GM23248 (cell line): ENCODE results near the gene RBM27.

Source experiments
- EZH2 ChIP-seq: fragments of 200-600 bp; sonication (generic); IDR thresholded peaks from 2 replicates; pipeline ENCODE4 v1.6.1; 2018; ENCODE audit warnings: antibody characterized with exemption, mild to moderate bottlenecking; ENCODE audit not compliant: insufficient read depth, poor library complexity, severe bottlenecking
- EZH2phosphoT487 ChIP-seq: fragments of 200-600 bp; sonication (generic); IDR thresholded peaks from 2 replicates; pipeline ENCODE4 v1.6.1; 2018; ENCODE audit warnings: antibody characterized with exemption, moderate library complexity, mild to moderate bottlenecking, low read depth; ENCODE audit not compliant: insufficient read depth

DNA sequence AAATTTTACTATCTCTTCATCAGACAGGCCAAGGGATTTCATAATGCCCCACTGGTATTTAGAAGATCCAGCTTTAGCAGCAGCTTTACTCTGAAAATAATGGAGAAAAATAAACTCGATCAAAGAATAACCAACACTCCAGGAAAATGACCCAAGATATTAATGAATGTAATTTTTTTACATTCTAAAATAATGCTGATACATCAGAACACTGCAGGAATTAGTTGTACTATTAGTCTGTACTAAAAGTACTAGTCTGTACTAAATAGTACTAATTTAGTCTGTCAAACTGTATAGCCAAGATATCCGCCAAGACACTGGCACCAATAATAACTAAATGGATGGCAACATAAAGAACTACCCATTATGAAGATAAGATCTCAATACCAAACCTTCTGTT, 39.0 kb upstream of the RBM27 start:
- TF ChIP-seq EZH2 (no peak), EZH2phosphoT487 (no peak)
